ENCODE results near the gene ZNF736.

ZNF736 gene

GRCh38 chr7:64400401-64400800 is 86.6 kb downstream of the ZNF736 start:
- no peak for DNase-seq (ENCODE audit: insufficient read length, low spot score)
- no peak for FAIRE-seq

Measured in GM19239 (cell line).